HFFc6 (cell line): ENCODE results near the gene PADI1. TPM values are rescaled to one million over a fixed set of nuclear protein-coding genes. Genes with fewer than 3 reads are reported as not detected.

ENCODE experiments used
- DNase-seq: peaks from one replicate; pipeline ENCODE4 v3.0.0-alpha.2; 2018
- H3K27ac Mint-ChIP-seq: 2 replicates; pipeline ENCODE4 v1.8.0; 2020; ENCODE audit warnings: mild to moderate bottlenecking, mixed read lengths
- H3K27me3 Mint-ChIP-seq: 2 replicates; pipeline ENCODE4 v1.8.0; 2021; ENCODE audit warnings: mild to moderate bottlenecking, moderate library complexity, mixed read lengths; ENCODE audit not compliant: insufficient read depth
- H3K36me3 Mint-ChIP-seq: 2 replicates; pipeline ENCODE4 v1.8.0; 2021; ENCODE audit warnings: low read depth, mixed read lengths
- H3K4me1 Mint-ChIP-seq: 2 replicates; pipeline ENCODE4 v1.8.0; 2020; ENCODE audit warnings: low read depth, mixed read lengths
- H3K4me3 Mint-ChIP-seq: 2 replicates; pipeline ENCODE4 v1.8.0; 2020; ENCODE audit warnings: mild to moderate bottlenecking, moderate library complexity, mixed read lengths
- H3K9me3 Mint-ChIP-seq: 2 replicates; pipeline ENCODE4 v1.8.0; 2020; ENCODE audit warnings: mild to moderate bottlenecking, mixed read lengths
- CTCF ChIP-seq: fragments of 200-600 bp; sonication (generic); IDR thresholded peaks from 2 replicates; pipeline ENCODE4 v1.5.0; 2021; ENCODE audit warnings: antibody characterized with exemption, mild to moderate bottlenecking
- microRNA-seq: library from miRNA; unstranded; fragments of <30 nt; microRNA quantifications from one replicate; pipeline ENCODE4, GENCODE V29; 2019
- total RNA-seq, 6 experiments: library from RNA; stranded (reverse); fragmentation: NEBNext Ultra II Directional; extraction: Animal tissue kit (Norgen Biotek cat#: 25700); gene quantifications; 2 replicates in 1 of 6; 3 replicates in 5 of 6; pipeline ENCODE4 v1.2.3, GENCODE V29; 2021

PADI1 gene
- total RNA-seq, 6 experiments from 2014 or later = 0.11 to 0.95 (median 0.22) TPM; not detected in 1

- H3K4me3 Mint-ChIP-seq = no peak overlapping the region
- no peaks in the 10 kb centered on the region for H3K9me3 Mint-ChIP-seq
- no peak for TF ChIP-seq CTCF
- no peaks in the 10 kb centered on the region for H3K36me3 Mint-ChIP-seq
- DNase-seq = no peak
- H3K27ac Mint-ChIP-seq = no peak overlapping the region
- H3K4me1 Mint-ChIP-seq = peaks cover 8% of the 10 kb centered on the region
- peaks cover 41% of the 10 kb centered on the region for H3K27me3 Mint-ChIP-seq
Observed at GRCh38 chr1:17293681-17294425, 88.9 kb downstream of the PADI1 start.

- H3K36me3 Mint-ChIP-seq = no peaks in the 10 kb centered on the region
- no peak for DNase-seq
- peaks cover 39% of the 10 kb centered on the region for H3K27me3 Mint-ChIP-seq
- no peaks in the 10 kb centered on the region for H3K4me1 Mint-ChIP-seq
- no peak overlapping the region for H3K27ac Mint-ChIP-seq
- no peak for TF ChIP-seq CTCF
- H3K9me3 Mint-ChIP-seq = no peaks in the 10 kb centered on the region
- H3K4me3 Mint-ChIP-seq = no peak overlapping the region
Observed at GRCh38 chr1:17295292-17295691, 90.4 kb downstream of the PADI1 start.

Small RNAs within 50 kb of the gene (microRNA-seq; reads per million reads assigned to microRNA genes)
- not detected for gene MIR3972

Other genes starting within 250 kb of the PADI1 start
- 10 to 100 TPM; 33.7 to 53.4 (median 47.5) TPM for gene MFAP2, start 224.5 kb upstream of the PADI1 start, total RNA-seq
- 10 to 100 TPM; 26.8 to 33.6 (median 29.4) TPM for gene ATP13A2, start 193.2 kb upstream of the PADI1 start, total RNA-seq
- gene SDHB, start 151.1 kb upstream of the PADI1 start, total RNA-seq = 100 to 1,000 TPM; 112 to 128 (median 116) TPM
- under 1 TPM in 4 of 6 experiments, not detected in 2; 0.05 to 0.33 (median 0.13) TPM for gene PADI2, start 85.7 kb upstream of the PADI1 start, total RNA-seq
- under 1 TPM in 4 of 6 experiments, not detected in 2; 0.05 to 0.14 (median 0.07) TPM for gene PADI3, start 44.0 kb downstream of the PADI1 start, total RNA-seq
- not detected for gene PADI4, start 103.1 kb downstream of the PADI1 start, total RNA-seq
- gene PADI6, start 167.1 kb downstream of the PADI1 start, total RNA-seq = not detected
- 10 to 100 TPM; 36.0 to 43.8 (median 38.0) TPM for gene RCC2, start 234.5 kb downstream of the PADI1 start, total RNA-seq